ENCODE data around the gene NAA38.

DNA sequence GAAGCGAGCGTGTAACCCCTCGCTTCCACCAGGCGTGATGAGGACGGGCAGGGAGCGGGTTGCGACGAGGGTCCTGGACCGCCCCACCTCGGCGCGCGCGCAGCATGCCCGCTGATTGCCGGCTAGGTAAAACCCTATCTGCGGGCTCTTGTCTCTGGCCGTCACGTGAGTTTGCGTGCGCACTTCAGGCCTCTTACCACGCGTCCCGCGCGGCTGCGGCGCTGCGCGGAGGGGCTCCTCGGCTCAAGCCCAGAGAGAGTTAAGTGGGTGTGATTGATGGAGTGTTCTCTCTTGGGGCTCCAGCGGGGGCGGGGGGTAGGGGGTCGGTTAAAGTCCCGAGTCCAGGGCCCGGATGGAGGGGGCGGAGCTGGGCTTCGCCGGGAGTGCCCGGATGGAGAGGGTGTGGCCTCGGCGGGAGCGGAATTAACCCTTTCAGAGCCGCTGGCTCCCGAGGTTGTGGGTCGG is 15.4 kb downstream of the NAA38 start:
- no peak for TF ChIP-seq PAX5 (IDR thresholded peaks at IDR 0.05; ENCODE audit: insufficient read depth, low read length, severe bottlenecking)
- peak; percentile 19; the same call in 1 of the 2 replicates for TF ChIP-seq POLR2AphosphoS5 (IDR thresholded peaks at IDR 0.05; ENCODE audit: low read depth, low read length)
- no peak for TF ChIP-seq POLR2A (IDR thresholded peaks at IDR 0.05; ENCODE audit: low read depth, low read length)
- no peak for TF ChIP-seq POU2F2 (IDR thresholded peaks at IDR 0.05; ENCODE audit: low read depth, low read length)
- no peak for TF ChIP-seq SPI1 (IDR thresholded peaks at IDR 0.05; ENCODE audit: low read depth, low read length)
